ENCODE measurements around the gene APOBR. TPM values are rescaled to one million over a fixed set of nuclear protein-coding genes. Genes with fewer than 3 reads are reported as not detected.
A peak's percentile ranks its signal among the peaks of the same experiment; 100 is the strongest.

Gene APOBR
- total RNA-seq, 1 donor from 2014 or later = not detected

DNA sequence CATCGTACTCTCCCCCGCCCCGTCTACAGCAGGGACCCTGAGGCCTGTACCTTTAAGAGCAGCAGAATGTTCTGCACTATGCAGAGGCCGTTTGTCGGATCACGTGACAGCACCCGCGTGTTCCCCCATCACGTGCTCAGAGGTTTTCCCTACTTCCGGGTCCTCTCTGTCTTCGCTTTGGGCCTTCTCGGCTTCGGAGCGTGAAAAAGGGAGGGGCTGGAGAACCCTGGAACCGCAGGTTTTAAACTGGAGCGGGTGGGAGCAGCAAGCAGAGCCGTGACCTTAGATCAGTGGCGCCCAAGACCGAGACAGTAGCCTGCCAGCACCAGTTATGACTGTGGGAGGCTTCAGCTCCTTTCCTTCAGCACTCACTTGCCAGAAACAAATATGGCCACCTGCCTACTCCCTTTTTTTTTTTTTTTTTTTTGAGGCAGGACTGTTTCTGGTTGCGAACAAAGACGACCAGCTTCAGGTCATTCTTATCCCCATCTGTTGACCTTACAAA lies 2.4 kb upstream of the APOBR start, which contains the start of gene CLN3:
Gene CLN3 (minus strand): TSS at position 105 of the 505 bp plus-strand sequence. CDS start 315 bp downstream, outside the sequence.
- TF ChIP-seq, protein P1, sequence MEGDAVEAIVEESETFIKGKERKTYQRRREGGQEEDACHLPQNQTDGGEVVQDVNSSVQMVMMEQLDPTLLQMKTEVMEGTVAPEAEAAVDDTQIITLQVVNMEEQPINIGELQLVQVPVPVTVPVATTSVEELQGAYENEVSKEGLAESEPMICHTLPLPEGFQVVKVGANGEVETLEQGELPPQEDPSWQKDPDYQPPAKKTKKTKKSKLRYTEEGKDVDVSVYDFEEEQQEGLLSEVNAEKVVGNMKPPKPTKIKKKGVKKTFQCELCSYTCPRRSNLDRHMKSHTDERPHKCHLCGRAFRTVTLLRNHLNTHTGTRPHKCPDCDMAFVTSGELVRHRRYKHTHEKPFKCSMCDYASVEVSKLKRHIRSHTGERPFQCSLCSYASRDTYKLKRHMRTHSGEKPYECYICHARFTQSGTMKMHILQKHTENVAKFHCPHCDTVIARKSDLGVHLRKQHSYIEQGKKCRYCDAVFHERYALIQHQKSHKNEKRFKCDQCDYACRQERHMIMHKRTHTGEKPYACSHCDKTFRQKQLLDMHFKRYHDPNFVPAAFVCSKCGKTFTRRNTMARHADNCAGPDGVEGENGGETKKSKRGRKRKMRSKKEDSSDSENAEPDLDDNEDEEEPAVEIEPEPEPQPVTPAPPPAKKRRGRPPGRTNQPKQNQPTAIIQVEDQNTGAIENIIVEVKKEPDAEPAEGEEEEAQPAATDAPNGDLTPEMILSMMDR (IDR thresholded peaks at IDR 0.05; ENCODE audit: unreplicated experiment) = no peak
- no peaks in the 10 kb centered on the region for H3K27me3 Mint-ChIP-seq (ENCODE audit: low read depth)
- H3K4me1 Mint-ChIP-seq = no peaks in the 10 kb centered on the region
- H3K4me3 Mint-ChIP-seq = peak within 1 kb of the TSS; percentile 96
- DNase-seq (ENCODE audit: low spot score in 2 of 2, unreplicated experiment in 2 of 2) = peak; percentile 69 to 83
- H3K36me3 Mint-ChIP-seq = peaks cover 11% of the 10 kb centered on the region
- no peaks in the 10 kb centered on the region for H3K9me3 Mint-ChIP-seq
- H3K27ac Mint-ChIP-seq = peak within 1 kb of the TSS; percentile 99

DNA sequence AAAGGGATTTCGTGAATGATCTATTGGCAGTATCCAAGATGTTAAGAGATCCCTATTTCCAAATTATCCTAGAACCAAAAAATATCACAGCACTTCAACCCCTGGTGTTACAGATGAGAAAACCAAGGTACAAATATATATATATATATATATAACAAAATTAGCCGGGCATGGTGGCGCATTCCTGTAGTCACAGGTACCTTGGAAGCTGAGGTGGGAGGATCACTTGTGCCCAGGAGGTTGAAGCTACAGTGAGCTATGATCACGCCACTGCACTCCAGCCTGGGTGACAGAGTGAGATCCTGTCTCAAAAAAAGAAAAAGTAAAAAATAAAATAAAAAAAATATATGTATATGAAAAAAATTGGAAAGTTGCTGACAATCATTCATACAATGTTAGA lies 1.9 kb upstream of the APOBR start:
- Mint-ChIP-seq H3K27ac (peak overlapping the region; percentile 99), H3K4me3 (peak overlapping the region; percentile 96), H3K9me3 (no peaks in the 10 kb centered on the region), H3K4me1 (no peaks in the 10 kb centered on the region), H3K36me3 (peaks cover 7% of the 10 kb centered on the region), H3K27me3 (ENCODE audit: low read depth) (no peaks in the 10 kb centered on the region)
- DNase-seq (ENCODE audit: low spot score in 2 of 2, unreplicated experiment in 2 of 2) = no peak
- TF ChIP-seq, protein P1 (IDR thresholded peaks at IDR 0.05; ENCODE audit: unreplicated experiment) = no peak

DNA sequence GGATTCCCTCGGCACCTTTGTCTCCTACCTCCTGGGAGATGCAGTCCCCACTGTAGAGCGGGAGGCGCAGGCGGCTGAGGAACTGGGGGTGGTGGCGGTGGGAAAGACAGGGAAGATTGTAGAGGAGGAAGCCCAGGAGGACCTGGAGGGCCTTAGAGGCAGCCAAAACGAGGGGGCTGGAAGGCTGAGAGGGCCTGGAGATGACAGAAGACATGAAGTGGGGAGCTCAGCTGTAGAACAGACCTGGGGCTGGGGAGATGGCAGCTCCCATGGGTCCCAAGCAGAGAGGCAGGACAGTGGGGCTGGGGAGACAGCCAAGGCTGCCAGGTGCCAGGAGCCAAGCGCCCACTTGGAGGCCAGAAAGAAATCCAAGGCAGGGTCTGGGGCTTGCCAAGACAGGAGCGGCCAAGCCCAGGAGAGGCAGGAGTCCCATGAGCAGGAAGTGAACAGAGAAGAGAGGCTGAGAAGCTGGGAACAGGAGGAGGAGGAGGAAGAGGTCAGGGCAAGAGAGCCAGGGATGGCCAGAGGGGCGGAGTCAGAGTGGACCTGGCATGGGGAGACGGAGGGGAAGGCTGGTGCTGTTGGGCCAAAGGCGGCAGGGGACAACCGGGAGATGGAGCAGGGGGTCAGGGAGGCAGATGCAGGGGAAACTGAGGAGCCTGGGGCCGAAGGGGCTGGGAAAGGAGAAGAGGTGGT lies 803 bp downstream of the APOBR start:
- Mint-ChIP-seq H3K36me3 (no peaks in the 10 kb centered on the region), H3K4me3 (no peak overlapping the region), H3K9me3 (no peaks in the 10 kb centered on the region), H3K27ac (no peak overlapping the region), H3K27me3 (ENCODE audit: low read depth) (no peaks in the 10 kb centered on the region), H3K4me1 (no peaks in the 10 kb centered on the region)
- DNase-seq (ENCODE audit: low spot score in 2 of 2, unreplicated experiment in 2 of 2) = no peak
- TF ChIP-seq, protein P1 (IDR thresholded peaks at IDR 0.05; ENCODE audit: unreplicated experiment) = no peak

DNA sequence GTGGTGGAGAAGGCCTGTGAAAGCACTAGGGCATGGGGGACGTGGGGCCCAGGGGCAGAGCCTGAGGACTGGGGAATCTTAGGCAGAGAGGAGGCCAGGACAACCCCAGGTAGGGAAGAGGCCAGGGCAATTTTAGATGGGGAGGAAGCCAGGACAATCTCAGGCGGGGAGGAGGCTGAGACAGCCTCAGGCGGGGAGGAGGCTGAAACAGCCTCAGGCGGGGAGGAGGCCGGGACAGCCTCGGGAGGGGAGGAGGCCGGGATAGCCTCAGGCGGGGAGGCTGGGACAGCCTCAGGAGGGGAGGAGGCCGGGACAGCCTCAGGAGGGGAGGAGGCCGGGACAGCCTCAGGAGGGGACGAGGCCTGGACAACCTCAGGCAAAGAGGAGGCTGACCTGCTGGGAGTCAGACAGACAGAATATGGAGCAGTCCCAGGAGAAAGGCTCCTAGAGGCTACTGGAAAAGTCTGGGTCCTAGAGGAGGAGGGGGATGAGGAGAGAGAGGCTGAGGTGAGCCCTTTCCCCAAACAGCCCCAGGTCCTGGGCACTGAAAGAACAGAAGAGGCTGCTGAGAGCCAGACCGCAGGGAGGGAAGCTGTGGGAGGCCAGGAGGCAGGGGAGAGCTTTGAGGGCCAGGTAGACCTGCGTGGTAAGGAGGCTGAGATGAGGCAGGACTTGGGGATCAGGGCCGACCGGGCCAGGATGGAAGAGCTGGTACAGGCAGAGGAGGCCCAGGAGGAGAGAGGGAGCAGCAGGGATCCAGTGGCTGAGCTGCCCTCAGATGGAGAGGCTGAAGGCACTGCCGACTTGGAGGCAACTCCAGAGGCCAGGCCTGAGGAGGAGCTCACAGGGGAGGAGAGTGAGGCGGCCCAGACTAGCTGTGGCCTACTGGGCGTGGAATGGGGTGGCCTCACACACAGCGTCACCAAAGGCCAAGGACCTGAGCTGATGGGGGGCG lies 1.6 kb downstream of the APOBR start:
- TF ChIP-seq, protein P1 (IDR thresholded peaks at IDR 0.05; ENCODE audit: unreplicated experiment) = no peak
- Mint-ChIP-seq H3K9me3 (no peaks in the 10 kb centered on the region), H3K4me3 (no peak overlapping the region), H3K36me3 (no peaks in the 10 kb centered on the region), H3K4me1 (no peaks in the 10 kb centered on the region), H3K27ac (no peak overlapping the region), H3K27me3 (ENCODE audit: low read depth) (no peaks in the 10 kb centered on the region)
- no peak for DNase-seq (ENCODE audit: low spot score in 2 of 2, unreplicated experiment in 2 of 2)

DNA sequence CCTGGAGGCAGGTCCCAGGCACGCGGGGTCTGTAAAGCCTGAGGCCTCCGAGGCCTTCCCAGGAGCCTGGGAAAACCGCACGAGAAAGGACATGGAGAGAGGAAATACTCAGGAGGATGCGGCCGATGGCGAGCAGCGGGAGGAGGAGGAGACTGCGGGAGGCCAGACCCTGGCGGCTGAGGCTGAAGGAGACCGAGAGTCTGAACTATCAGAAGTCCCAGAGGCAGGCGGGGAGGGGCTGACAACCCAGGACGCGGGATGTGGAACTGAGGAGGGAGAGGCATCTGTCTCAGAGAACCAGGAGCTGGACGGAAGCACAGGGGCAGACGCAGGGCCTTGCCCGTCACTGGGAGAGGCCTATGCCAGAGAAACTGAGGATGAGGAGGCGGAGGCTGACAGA lies 2.4 kb downstream of the APOBR start:
- DNase-seq (ENCODE audit: low spot score in 2 of 2, unreplicated experiment in 2 of 2) = no peak
- H3K36me3 Mint-ChIP-seq = no peaks in the 10 kb centered on the region
- no peaks in the 10 kb centered on the region for H3K27me3 Mint-ChIP-seq (ENCODE audit: low read depth)
- no peaks in the 10 kb centered on the region for H3K4me1 Mint-ChIP-seq
- no peak overlapping the region for H3K4me3 Mint-ChIP-seq
- H3K27ac Mint-ChIP-seq = no peak overlapping the region
- TF ChIP-seq, protein P1 (IDR thresholded peaks at IDR 0.05; ENCODE audit: unreplicated experiment) = no peak
- no peaks in the 10 kb centered on the region for H3K9me3 Mint-ChIP-seq
